ENCODE data around the gene IGSF21. TPM values are rescaled to one million over a fixed set of nuclear protein-coding genes. Genes with fewer than 3 reads are reported as not detected.

The IGSF21 gene
- total RNA-seq, 4 donors from 2014 or later = 4.7 to 10.2 (median 5.9) TPM

- H3K4me1 ChIP-seq = no peaks in the 10 kb centered on the region
- TF ChIP-seq CTCF (IDR thresholded peaks at IDR 0.05) (no peak), EP300 (IDR thresholded peaks at IDR 0.05) (no peak), POLR2A (IDR thresholded peaks at IDR 0.05) (no peak)
- H3K4me3 ChIP-seq = no peak overlapping the region
- no peak overlapping the region for H3K27ac ChIP-seq
- H3K27me3 ChIP-seq = peaks cover 0 to 16% of the 10 kb centered on the region in 2 donors
- no peak for DNase-seq (ENCODE audit: low spot score in 2 of 2)
- H3K9me3 ChIP-seq = no peaks in the 10 kb centered on the region
- 83 to 90% methylated on average over 3 of the region's 3 CpGs for WGBS, 2 donors
- no peaks in the 10 kb centered on the region for H3K36me3 ChIP-seq
Observed at GRCh38 chr1:18191037-18191436, 83.4 kb downstream of the IGSF21 start.

- WGBS, 2 donors = 57 to 66% methylated on average over 15 to 18 of the region's 18 CpGs
- no peaks in the 10 kb centered on the region for H3K9me3 ChIP-seq
- no peak for TF ChIP-seq POLR2A (IDR thresholded peaks at IDR 0.05)
- TF ChIP-seq EP300 (IDR thresholded peaks at IDR 0.05) = no peak
- TF ChIP-seq CTCF (IDR thresholded peaks at IDR 0.05) = no peak
- no peaks in the 10 kb centered on the region for H3K36me3 ChIP-seq
- no peak overlapping the region for H3K27ac ChIP-seq
- H3K4me1 ChIP-seq = no peaks in the 10 kb centered on the region
- H3K27me3 ChIP-seq = peaks cover 0 to 21% of the 10 kb centered on the region in 2 donors
- DNase-seq (ENCODE audit: low spot score in 2 of 2) = no peak
- H3K4me3 ChIP-seq = no peak overlapping the region
Observed at GRCh38 chr1:18191481-18192155, 84.0 kb downstream of the IGSF21 start.

GRCh38 chr1:18192182-18192581 lies 84.6 kb downstream of the IGSF21 start:
- TF ChIP-seq EP300 (IDR thresholded peaks at IDR 0.05) = no peak
- TF ChIP-seq POLR2A (IDR thresholded peaks at IDR 0.05) = no peak
- H3K27ac ChIP-seq = no peak overlapping the region
- DNase-seq (ENCODE audit: low spot score in 2 of 2) = no peak
- WGBS, 2 donors = 81 to 83% methylated on average over 4 of the region's 4 CpGs
- H3K9me3 ChIP-seq = no peaks in the 10 kb centered on the region
- H3K36me3 ChIP-seq = no peaks in the 10 kb centered on the region
- H3K27me3 ChIP-seq = peaks cover 0 to 21% of the 10 kb centered on the region in 2 donors
- no peaks in the 10 kb centered on the region for H3K4me1 ChIP-seq
- H3K4me3 ChIP-seq = no peak overlapping the region

- no peak overlapping the region for H3K4me3 ChIP-seq
- peaks cover 0 to 21% of the 10 kb centered on the region in 2 donors for H3K27me3 ChIP-seq
- no peaks in the 10 kb centered on the region for H3K9me3 ChIP-seq
- no peak overlapping the region for H3K27ac ChIP-seq
- TF ChIP-seq EP300 (IDR thresholded peaks at IDR 0.05) (no peak), CTCF (IDR thresholded peaks at IDR 0.05) (no peak), POLR2A (IDR thresholded peaks at IDR 0.05) (no peak)
- no peaks in the 10 kb centered on the region for H3K4me1 ChIP-seq
- WGBS, 2 donors = 51 to 65% methylated on average over 2 of the region's 2 CpGs
- H3K36me3 ChIP-seq = no peaks in the 10 kb centered on the region
- no peak for DNase-seq (ENCODE audit: low spot score in 2 of 2)
Observed at GRCh38 chr1:18192974-18193373, 85.4 kb downstream of the IGSF21 start.

GRCh38 chr1:18197299-18197698 lies 89.7 kb downstream of the IGSF21 start:
- TF ChIP-seq CTCF (IDR thresholded peaks at IDR 0.05) = no peak
- TF ChIP-seq EP300 (IDR thresholded peaks at IDR 0.05) = no peak
- TF ChIP-seq POLR2A (IDR thresholded peaks at IDR 0.05) = no peak
- H3K27me3 ChIP-seq = peaks cover 0 to 21% of the 10 kb centered on the region in 2 donors

More at GRCh38 chr1:18197299-18197698, 89.7 kb downstream of the IGSF21 start:
- no peaks in the 10 kb centered on the region for H3K4me1 ChIP-seq
- H3K9me3 ChIP-seq = no peaks in the 10 kb centered on the region
- H3K4me3 ChIP-seq = no peak overlapping the region
- H3K27ac ChIP-seq = no peak overlapping the region
- H3K36me3 ChIP-seq = no peaks in the 10 kb centered on the region
- 56 to 62% methylated on average over 3 of the region's 3 CpGs for WGBS, 2 donors
- DNase-seq (ENCODE audit: low spot score in 2 of 2) = no peak

All from tibial nerve (tissue), 4 donors.